H9 (cell line): ENCODE results near the gene CSF1R. TPM values are rescaled to one million over a fixed set of nuclear protein-coding genes. Genes with fewer than 3 reads are reported as not detected.
A peak's percentile ranks its signal among the peaks of the same experiment; 100 is the strongest.

Experiments
- DNase-seq: peaks from one replicate; pipeline ENCODE4 v3.0.0-alpha.2; 2017
- H2AFZ ChIP-seq: one replicate; pipeline ENCODE4 v1.6.1; 2013; ENCODE audit warnings: mild to moderate bottlenecking, low read length, control low read depth, moderate library complexity
- H2AK5ac ChIP-seq: 2 replicates; pipeline ENCODE4 v1.6.1; 2013; ENCODE audit warnings: low read length, control low read depth, mixed read lengths; ENCODE audit not compliant: insufficient read length
- H2BK120ac ChIP-seq: one replicate; pipeline ENCODE4 v1.6.1; 2013; ENCODE audit warnings: low read depth, mild to moderate bottlenecking, low read length, control low read depth, inconsistent platforms; ENCODE audit not compliant: poor library complexity, severe bottlenecking
- H2BK12ac ChIP-seq: 2 replicates; pipeline ENCODE4 v1.6.1; 2013; ENCODE audit warnings: low read length, control low read depth, mixed read lengths, low read depth; ENCODE audit not compliant: insufficient read length
- H2BK15ac ChIP-seq: 2 replicates; pipeline ENCODE4 v1.6.1; 2013; ENCODE audit warnings: low read depth, low read length, control low read depth
- H2BK20ac ChIP-seq: one replicate; pipeline ENCODE4 v1.6.1; 2013; ENCODE audit warnings: low read depth, mild to moderate bottlenecking, low read length, control low read depth, inconsistent platforms; ENCODE audit not compliant: poor library complexity, severe bottlenecking
- H2BK5ac ChIP-seq: 2 replicates; pipeline ENCODE4 v1.6.1; 2013; ENCODE audit warnings: low read length, control low read depth, mixed read lengths; ENCODE audit not compliant: insufficient read length
- H3K14ac ChIP-seq: 2 replicates; pipeline ENCODE4 v1.6.1; 2013; ENCODE audit warnings: low read length, control low read depth; ENCODE audit not compliant: insufficient read depth
- H3K18ac ChIP-seq: 2 replicates; pipeline ENCODE4 v1.6.1; 2013; ENCODE audit warnings: low read depth, mild to moderate bottlenecking, mixed read lengths, low read length, control low read depth; ENCODE audit not compliant: insufficient read length
- H3K23ac ChIP-seq: 2 replicates; pipeline ENCODE4 v1.6.1; 2013; ENCODE audit warnings: low read length, control low read depth, mixed read lengths, low read depth; ENCODE audit not compliant: insufficient read length
- H3K23me2 ChIP-seq: 2 replicates; pipeline ENCODE4 v1.6.1; 2013; ENCODE audit warnings: low read depth, mild to moderate bottlenecking, mixed read lengths, low read length, control low read depth; ENCODE audit not compliant: insufficient read length, poor library complexity, severe bottlenecking
- H3K27ac ChIP-seq: 2 replicates; pipeline ENCODE4 v1.5.1; 2013; ENCODE audit warnings: low read length, control low read depth, mixed read lengths, low read depth; ENCODE audit not compliant: insufficient read length
- H3K27me3 ChIP-seq: 2 replicates; pipeline ENCODE4 v1.6.1; 2013; ENCODE audit warnings: low read length, control low read depth, inconsistent platforms; ENCODE audit not compliant: insufficient read depth
- H3K4ac ChIP-seq: 2 replicates; pipeline ENCODE4 v1.6.1; 2013; ENCODE audit warnings: low read depth, mild to moderate bottlenecking, control low read depth, inconsistent platforms, low read length, moderate library complexity
- H3K4me1 ChIP-seq: 2 replicates; pipeline ENCODE4 v1.6.1; 2013; ENCODE audit warnings: low read length, control low read depth, inconsistent platforms; ENCODE audit not compliant: insufficient read depth
- H3K4me2 ChIP-seq: 2 replicates; pipeline ENCODE4 v1.6.1; 2013; ENCODE audit warnings: low read length, control low read depth, mixed read lengths; ENCODE audit not compliant: insufficient read length, insufficient read depth
- H3K56ac ChIP-seq: 2 replicates; pipeline ENCODE4 v1.6.1; 2013; ENCODE audit warnings: low read depth, mild to moderate bottlenecking, mixed read lengths, low read length, control low read depth; ENCODE audit not compliant: insufficient read length
- H3K79me1 ChIP-seq: 2 replicates; pipeline ENCODE4 v1.6.1; 2013; ENCODE audit warnings: low read depth, mild to moderate bottlenecking, moderate library complexity, low read length, control low read depth, inconsistent platforms; ENCODE audit not compliant: insufficient read depth, poor library complexity, severe bottlenecking
- H3K79me2 ChIP-seq: 2 replicates; pipeline ENCODE4 v1.6.1; 2013; ENCODE audit warnings: low read length, control low read depth, inconsistent platforms; ENCODE audit not compliant: insufficient read depth
- H3K9ac ChIP-seq: 2 replicates; pipeline ENCODE4 v1.6.1; 2013; ENCODE audit warnings: low read length, control low read depth, mixed read lengths; ENCODE audit not compliant: insufficient read length; ENCODE audit errors: extremely low read depth
- H3K9me3 ChIP-seq: one replicate; pipeline ENCODE4 v1.6.1; 2013; ENCODE audit warnings: low read depth, low read length, inconsistent platforms; ENCODE audit not compliant: control insufficient read depth
- H3T11ph ChIP-seq: one replicate; pipeline ENCODE4 v1.6.1; 2013; ENCODE audit warnings: mild to moderate bottlenecking, low read length, control low read depth, inconsistent platforms
- H4K20me1 ChIP-seq: one replicate; pipeline ENCODE4 v1.6.1; 2013; ENCODE audit not compliant: control insufficient read depth, insufficient read length, insufficient read depth
- H4K5ac ChIP-seq: 2 replicates; pipeline ENCODE4 v1.6.1; 2013; ENCODE audit warnings: low read depth, mild to moderate bottlenecking, mixed read lengths, low read length, control low read depth; ENCODE audit not compliant: insufficient read length
- H4K8ac ChIP-seq: replicated peaks from 2 replicates; pipeline ENCODE4 v1.6.1; 2013; ENCODE audit warnings: low read length, control low read depth, mixed read lengths, low read depth; ENCODE audit not compliant: insufficient read length
- H4K91ac ChIP-seq: 2 replicates; pipeline ENCODE4 v1.6.1; 2013; ENCODE audit warnings: low read depth, mild to moderate bottlenecking, moderate library complexity, mixed read lengths, low read length, control low read depth; ENCODE audit not compliant: insufficient read length
- H3K27ac Mint-ChIP-seq, 3 experiments: 2 replicates in 2 of 3; 3 replicates in 1 of 3; pipeline ENCODE4 v1.8.0; 2020 to 2021; ENCODE audit warnings: mixed read lengths in 3 of 3, mild to moderate bottlenecking in 1 of 3, moderate library complexity in 1 of 3
- H3K27me3 Mint-ChIP-seq: 2 replicates; pipeline ENCODE4 v1.8.0; 2021; ENCODE audit warnings: low read depth, mild to moderate bottlenecking, moderate library complexity, mixed read lengths
- H3K36me3 Mint-ChIP-seq, 3 experiments: 2 replicates in 2 of 3; 3 replicates in 1 of 3; pipeline ENCODE4 v1.8.0; 2020 to 2021; ENCODE audit warnings: low read depth in 3 of 3, mixed read lengths in 3 of 3; ENCODE audit not compliant: insufficient read depth in 1 of 3
- H3K4me1 Mint-ChIP-seq, 2 experiments: 2 replicates each; pipeline ENCODE4 v1.8.0; 2020; ENCODE audit warnings: mixed read lengths in 2 of 2
- H3K4me3 Mint-ChIP-seq, 2 experiments: 2 replicates in 1 of 2; 3 replicates in 1 of 2; pipeline ENCODE4 v1.8.0; 2020 to 2021; ENCODE audit warnings: mild to moderate bottlenecking in 2 of 2, mixed read lengths in 2 of 2, moderate library complexity in 1 of 2
- H3K9me3 Mint-ChIP-seq, 2 experiments: 2 replicates in 1 of 2; 3 replicates in 1 of 2; pipeline ENCODE4 v1.8.0; 2020; ENCODE audit warnings: mild to moderate bottlenecking in 2 of 2, mixed read lengths in 2 of 2, moderate library complexity in 1 of 2
- CTCF ChIP-seq: fragments of 200-600 bp; sonication (generic); conservative IDR thresholded peaks from 3 replicates; pipeline ENCODE4 v1.8.0; 2021; ENCODE audit warnings: antibody characterized with exemption, mild to moderate bottlenecking
- WGBS: extraction: QIAGEN DNeasy Blood & Tissue Kit; methylation state at CpG from one replicate; pipeline ENCODE4 v1.1.7; 2013; ENCODE audit warnings: missing lambda C conversion rate, low lambda C conversion rate, mixed read lengths; ENCODE audit not compliant: insufficient read length; ENCODE audit errors: extremely low coverage; 5-methylcytosine and 5-hydroxymethylcytosine counted together
- total RNA-seq: library from RNA; stranded (reverse); gene quantifications from 2 replicates; pipeline ENCODE4 v1.2.1, GENCODE V29; 2021

CSF1R gene
- total RNA-seq, 1 experiment from 2014 or later: 0.13 TPM

DNA sequence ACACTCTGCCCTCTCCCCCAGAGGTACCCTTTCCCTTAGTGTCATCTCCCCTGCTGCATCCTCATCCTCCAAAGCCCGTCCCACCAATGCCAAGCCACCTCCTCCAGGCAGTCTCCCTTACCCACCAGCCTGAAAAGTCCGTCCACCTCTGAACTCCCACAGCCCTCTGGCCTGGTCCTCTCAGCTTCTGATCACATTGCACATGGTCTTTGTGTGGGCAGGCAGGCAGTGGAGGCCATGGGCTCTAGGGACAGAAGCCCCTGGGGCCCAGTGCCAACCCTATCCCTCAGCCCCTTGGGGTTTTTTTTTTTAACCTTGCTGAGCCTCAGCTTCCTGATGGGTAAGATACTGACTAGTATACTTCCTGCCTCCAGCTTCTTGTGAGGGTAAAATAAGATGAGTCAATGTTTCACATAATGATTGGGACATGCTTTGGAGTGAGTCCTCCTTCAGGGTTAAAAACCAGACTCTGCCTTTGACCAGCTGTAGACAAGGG is 19.4 kb downstream of the CSF1R start:
- H3K4me3 Mint-ChIP-seq: no peak overlapping the region
- H3K9ac ChIP-seq: no peak overlapping the region

More for the DNA sequence above, 19.4 kb downstream of the CSF1R start:
- Mint-ChIP-seq H3K36me3 (no peaks in the 10 kb centered on the region), H3K27ac (peak overlapping the region in 1 of 3 experiments; percentile 85; a peak in 1 of 7 replicates), H3K9me3 (no peaks in the 10 kb centered on the region; a peak in 1 of 5 replicates), H3K4me1 (peaks cover 5 to 21% of the 10 kb centered on the region in 2 experiments; a peak in 3 of 4 replicates), H3K27me3 (peaks cover 20% of the 10 kb centered on the region)
- Histone ChIP-seq H2AFZ (no peak overlapping the region), H2BK15ac (no peak overlapping the region), H2BK12ac (no peak overlapping the region), H3K18ac (no peak overlapping the region), H3K9me3 (no peaks in the 10 kb centered on the region), H2AK5ac (no peak overlapping the region), H2BK120ac (no peak overlapping the region), H3K4ac (no peak overlapping the region), H4K91ac (no peak overlapping the region), H3K14ac (no peak overlapping the region), H3K27me3 (no peaks in the 10 kb centered on the region), H2BK20ac (no peak overlapping the region), H3K56ac (no peak overlapping the region), H3K79me1 (no peaks in the 10 kb centered on the region), H3T11ph (no peak overlapping the region), H4K5ac (no peak overlapping the region), H4K20me1 (no peaks in the 10 kb centered on the region), H2BK5ac (no peak overlapping the region), H4K8ac (no peak overlapping the region), H3K4me1 (no peaks in the 10 kb centered on the region), H3K23ac (no peak overlapping the region), H3K79me2 (no peaks in the 10 kb centered on the region), H3K4me2 (no peak overlapping the region), H3K27ac (no peak overlapping the region), H3K23me2 (no peaks in the 10 kb centered on the region)
- no peak for TF ChIP-seq CTCF
- DNase-seq: no peak
- WGBS: no CpG with 5 or more reads among the region's 2 CpGs
